Measurements from ENCODE around the gene MMP15.

DNA sequence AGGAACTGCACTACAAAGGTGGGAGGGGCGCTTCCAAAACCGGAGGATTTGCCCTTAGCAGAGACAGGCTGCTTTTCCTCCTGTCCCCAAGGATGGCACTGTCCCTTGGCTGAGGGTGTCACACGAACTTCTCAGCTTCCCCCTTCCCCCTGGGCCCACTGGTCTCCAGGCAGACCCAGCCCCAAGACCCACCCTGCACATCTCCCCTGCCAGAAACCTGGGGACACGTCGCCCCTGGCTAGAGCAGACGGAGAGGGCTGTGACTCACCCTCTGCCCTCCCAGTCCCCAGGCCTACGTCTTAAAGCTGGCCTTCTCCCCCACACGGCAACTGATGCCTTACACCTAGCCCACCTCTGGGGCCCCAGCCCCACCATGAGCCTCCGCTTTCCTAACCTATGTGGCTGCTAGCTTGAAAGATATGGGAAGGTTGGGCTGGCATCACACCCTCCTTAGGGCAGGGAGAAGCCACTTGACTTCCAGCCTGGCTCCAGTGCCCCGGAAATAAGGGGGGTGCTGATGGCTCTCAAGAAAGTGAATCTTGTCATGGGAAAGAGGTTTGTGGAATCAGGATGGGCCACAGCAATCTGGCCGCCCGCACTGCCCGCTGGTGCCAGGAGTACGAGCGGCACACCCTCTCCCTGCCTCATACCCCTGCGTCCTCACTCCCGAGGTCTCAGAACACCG is 29.7 kb upstream of the MMP15 start:
- TF ChIP-seq CTCF (IDR thresholded peaks at IDR 0.05) (no peak), POLR2A (IDR thresholded peaks at IDR 0.05) (no peak)
